Mucosa of rectum (tissue), 2 donors: Measurements from ENCODE around the gene BFAR.
"Not testable (repeated sequence)": the region's sequence is repeated elsewhere in the genome, so short reads cannot be mapped to it uniquely, and the experiment has no call there.

Experiments used
- H3K27ac ChIP-seq, 2 donors: one replicate each; pipeline ENCODE4 v1.7.0; 2013; ENCODE audit warnings: inconsistent platforms in 2 of 2, low read depth in 2 of 2, low read length in 2 of 2
- H3K27me3 ChIP-seq, 2 donors: one replicate each; pipeline ENCODE4 v1.7.0; 2013; ENCODE audit warnings: low read length in 2 of 2; ENCODE audit not compliant: control insufficient read depth in 2 of 2, insufficient read depth in 2 of 2
- H3K36me3 ChIP-seq, 2 donors: one replicate each; pipeline ENCODE4 v1.7.0; 2013; ENCODE audit warnings: low read length in 2 of 2; ENCODE audit not compliant: control insufficient read depth in 2 of 2, insufficient read depth in 2 of 2
- H3K4me1 ChIP-seq, 2 donors: one replicate each; pipeline ENCODE4 v1.7.0; 2013; ENCODE audit warnings: low read length in 2 of 2, mild to moderate bottlenecking in 1 of 2; ENCODE audit not compliant: control insufficient read depth in 2 of 2, insufficient read depth in 2 of 2
- H3K4me3 ChIP-seq, 2 donors: one replicate each; pipeline ENCODE4 v1.7.0; 2013; ENCODE audit warnings: low read length in 2 of 2
- H3K9ac ChIP-seq, 2 donors: one replicate each; pipeline ENCODE4 v1.7.0; 2013; ENCODE audit warnings: low read length in 2 of 2, low read depth in 1 of 2, mild to moderate bottlenecking in 1 of 2
- H3K9me3 ChIP-seq, 2 donors: one replicate each; pipeline ENCODE4 v1.7.0; 2013; ENCODE audit warnings: low read length in 2 of 2; ENCODE audit not compliant: control insufficient read depth in 2 of 2
- donor health status: healthy.
- donor health status: Normal muscosa, but diverticular disease.

BFAR gene

DNA sequence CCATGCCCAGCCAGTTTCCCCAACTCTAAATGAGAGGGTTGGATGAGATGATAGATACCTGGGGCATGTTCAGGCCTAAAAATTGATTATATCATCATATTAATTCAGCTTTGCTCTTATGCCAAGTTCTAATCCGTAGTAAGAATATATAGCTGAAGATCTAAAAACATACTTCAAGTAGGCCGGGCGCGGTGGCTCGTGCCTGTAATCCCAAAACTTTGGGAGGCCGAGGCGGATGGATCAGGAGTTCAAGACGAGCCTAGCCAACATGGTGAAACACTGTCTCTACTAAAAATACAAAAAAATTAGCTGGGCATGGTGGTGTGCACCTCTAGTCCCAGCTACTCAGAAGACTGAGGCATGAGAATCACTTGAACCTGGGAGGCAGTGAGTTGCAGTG is 49.4 kb downstream of the BFAR start:
- Histone ChIP-seq H3K9ac (no peak overlapping the region), H3K27me3 (no peaks in the 10 kb centered on the region), H3K36me3 (peaks cover 11 to 13% of the 10 kb centered on the region in 2 donors), H3K4me3 (no peak overlapping the region), H3K9me3 (no peaks in the 10 kb centered on the region), H3K27ac (no peak overlapping the region), H3K4me1 (no peaks in the 10 kb centered on the region)

DNA sequence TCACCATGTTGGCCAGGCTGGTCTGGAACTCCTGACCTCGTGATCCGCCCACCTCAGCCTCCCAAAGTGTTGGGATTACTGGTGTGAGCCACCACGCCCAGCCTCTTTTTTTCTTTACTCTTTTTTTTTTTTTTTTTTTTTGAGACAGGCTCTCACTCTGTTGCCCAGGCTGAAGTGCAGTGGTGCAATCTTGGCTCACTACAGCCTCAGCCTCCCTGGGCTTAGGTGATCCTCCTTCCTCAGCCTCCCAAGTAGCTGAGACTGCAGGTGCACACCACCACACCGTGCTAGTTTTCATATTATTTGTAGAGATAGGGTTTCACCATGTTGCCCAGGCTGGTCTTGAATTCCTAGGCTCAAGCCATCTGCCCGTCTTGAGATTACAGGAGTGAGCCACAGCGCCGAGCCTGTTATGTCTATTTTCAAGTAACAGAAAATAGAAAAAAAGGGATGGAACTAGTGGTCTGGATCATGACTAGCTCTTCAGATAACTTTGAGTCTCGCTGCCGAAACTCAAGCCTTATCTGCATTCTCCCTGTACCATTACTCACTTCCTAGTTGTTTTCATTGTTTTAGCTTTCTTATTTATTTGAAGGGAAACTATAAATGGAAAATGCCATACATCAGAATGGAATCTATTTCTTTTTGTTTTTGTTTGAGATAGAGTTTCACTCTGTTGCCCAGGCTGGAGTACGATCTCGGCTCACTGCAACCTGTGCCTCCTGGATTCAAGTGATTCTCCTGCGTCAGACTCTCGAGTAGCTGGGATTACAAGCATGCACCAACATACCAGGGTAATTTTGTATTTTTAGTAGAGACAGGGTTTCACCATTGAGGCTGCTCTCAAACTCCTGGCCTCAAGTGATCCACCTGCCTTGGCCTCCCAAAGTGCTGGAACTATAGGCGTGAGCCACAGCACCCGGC is 53.4 kb downstream of the BFAR start:
- not testable (repeated sequence) for H3K9me3 ChIP-seq, H3K4me3 ChIP-seq, H3K27ac ChIP-seq

GRCh38 chr16:14694129-14694528 is 61.4 kb downstream of the BFAR start, which contains the start of gene PLA2G10:
Gene PLA2G10, minus strand, starts transcription at chr16:14694308. Its CDS starts 79 bp downstream, at chr16:14694229.
- H3K4me1 ChIP-seq, H3K36me3 ChIP-seq, H3K4me3 ChIP-seq, H3K27ac ChIP-seq, H3K9me3 ChIP-seq, H3K27me3 ChIP-seq, H3K9ac ChIP-seq: not testable (repeated sequence)

More for the DNA sequence above, 53.4 kb downstream of the BFAR start:
- H3K36me3 ChIP-seq, H3K4me1 ChIP-seq, H3K9ac ChIP-seq, H3K27me3 ChIP-seq: not testable (repeated sequence)

- not testable (repeated sequence) for H3K9me3 ChIP-seq, H3K4me1 ChIP-seq, H3K27ac ChIP-seq, H3K9ac ChIP-seq, H3K4me3 ChIP-seq, H3K27me3 ChIP-seq, H3K36me3 ChIP-seq
Observed at GRCh38 chr16:14701859-14702258, 69.1 kb downstream of the BFAR start.

GRCh38 chr16:14702672-14703071 is 69.9 kb downstream of the BFAR start:
- H3K9me3 ChIP-seq, H3K27me3 ChIP-seq: not testable (repeated sequence)

DNA sequence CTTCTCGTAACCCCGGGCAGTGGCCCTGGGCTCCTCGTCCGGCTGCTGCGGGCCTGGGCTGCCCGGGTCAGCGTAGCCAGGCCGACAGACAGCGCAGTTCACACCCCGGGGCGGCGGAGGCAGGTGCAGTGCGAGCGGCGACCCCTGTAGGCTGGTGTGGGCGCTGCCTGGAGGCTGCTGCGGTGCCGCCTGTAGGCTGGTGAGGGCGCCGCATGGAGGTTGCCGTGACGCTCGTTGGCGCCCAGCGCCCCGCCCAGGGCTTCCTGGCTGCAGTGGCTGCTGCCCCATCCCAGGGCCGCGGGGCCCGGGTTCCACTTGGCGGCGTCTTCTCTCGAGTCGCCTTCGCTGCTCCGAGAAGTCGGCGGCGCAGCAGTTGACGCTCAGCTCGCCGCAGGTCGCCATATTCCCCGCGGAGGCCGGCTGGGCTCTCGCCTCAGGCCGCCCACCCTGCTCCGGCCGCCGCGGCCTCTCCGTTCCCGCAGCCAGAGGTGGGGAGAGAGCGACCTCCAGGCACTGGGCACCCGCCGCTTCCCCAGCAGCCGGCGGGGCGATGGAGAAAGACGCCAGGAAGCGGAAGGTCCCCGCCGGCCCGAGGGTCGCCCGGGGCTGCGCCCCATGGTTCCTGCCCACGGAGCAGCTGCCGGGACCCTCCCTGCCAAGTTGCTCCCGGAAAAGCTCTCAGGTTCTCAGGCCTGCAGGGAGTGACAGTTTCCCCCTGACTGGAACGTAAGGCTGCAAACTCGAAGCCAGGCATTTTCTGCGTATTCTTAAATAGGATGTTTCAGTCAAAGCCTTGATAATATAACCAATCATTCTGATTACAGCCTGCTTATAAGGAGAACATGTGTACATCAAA is 70.6 kb downstream of the BFAR start, which contains the start of gene NPIPA3:
TSS of gene NPIPA3 (plus strand) at position 256 of the 856 bp plus-strand sequence. CDS start 5,533 bp downstream, outside the sequence.
- not testable (repeated sequence) for H3K9me3 ChIP-seq, H3K4me3 ChIP-seq, H3K9ac ChIP-seq, H3K4me1 ChIP-seq, H3K27ac ChIP-seq, H3K36me3 ChIP-seq, H3K27me3 ChIP-seq

More at GRCh38 chr16:14702672-14703071, 69.9 kb downstream of the BFAR start:
- H3K4me3 ChIP-seq, H3K27ac ChIP-seq, H3K4me1 ChIP-seq, H3K9ac ChIP-seq, H3K36me3 ChIP-seq: not testable (repeated sequence)
